UCSD-AML1 (cell line): Measurements from ENCODE around the gene ERMARD.

Experiments
- DNase-seq: peaks from one replicate; lab custom pipeline; 2025; ENCODE audit not compliant: unreplicated experiment; lab: John Stamatoyannopoulos, UW

Gene ERMARD

DNA sequence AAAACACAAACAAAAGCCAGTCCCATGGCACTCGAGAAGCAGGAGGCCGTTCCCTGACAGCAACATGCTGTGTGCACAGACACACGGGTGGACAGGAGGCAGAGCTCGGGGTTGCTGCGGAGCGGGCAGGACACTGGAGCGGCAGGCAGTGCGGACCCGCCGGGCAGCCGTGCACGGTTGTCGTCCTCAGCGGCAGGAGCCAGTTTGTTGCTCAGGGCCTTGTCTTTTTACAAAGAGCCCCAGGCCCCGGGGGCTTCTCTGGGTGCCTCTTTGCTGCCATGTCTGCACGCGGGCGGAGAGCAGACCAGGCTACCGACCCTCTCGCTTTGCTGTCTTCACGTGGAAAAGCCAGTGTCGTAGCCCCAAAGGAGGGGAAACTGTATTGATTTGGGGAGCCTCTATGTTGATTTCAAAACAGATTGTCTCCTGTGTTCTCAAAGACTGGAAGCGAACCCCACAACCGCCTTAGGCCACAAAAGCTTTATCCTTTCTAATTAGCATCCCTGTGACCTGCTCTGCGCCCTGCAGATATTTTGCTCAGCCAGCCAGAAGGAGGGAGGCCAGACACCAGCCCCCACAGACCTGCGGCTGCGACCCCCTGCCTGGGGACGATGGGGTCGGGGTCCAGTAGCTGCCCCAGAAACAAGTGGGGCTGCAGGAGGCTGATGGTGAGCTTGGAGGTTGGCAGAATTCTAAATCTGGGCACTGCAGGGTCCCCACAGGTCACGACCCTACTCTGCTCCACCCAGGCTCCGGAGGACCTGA lies 50.2 kb downstream of the ERMARD start:
- no peak for DNase-seq

DNA sequence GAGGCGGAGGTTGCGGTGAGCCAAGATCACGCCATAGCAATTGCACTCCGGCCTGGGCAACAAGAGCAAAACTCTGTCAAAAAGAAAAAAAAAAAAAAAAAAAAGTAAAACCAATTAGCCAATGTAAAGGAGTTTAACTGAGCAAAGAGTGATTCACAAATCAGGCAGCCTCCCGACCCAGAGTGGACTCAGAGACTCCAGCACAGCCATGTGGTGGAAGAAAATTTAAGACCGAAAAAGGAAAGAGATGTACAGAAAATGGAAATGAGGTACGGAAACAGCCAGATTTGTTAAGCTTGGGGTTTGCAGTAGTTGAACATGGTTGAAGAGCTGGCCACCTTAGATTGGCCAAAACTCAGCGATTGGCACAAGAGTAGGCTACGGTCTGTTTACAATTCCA lies 51.4 kb downstream of the ERMARD start:
- DNase-seq, result no peak

DNA sequence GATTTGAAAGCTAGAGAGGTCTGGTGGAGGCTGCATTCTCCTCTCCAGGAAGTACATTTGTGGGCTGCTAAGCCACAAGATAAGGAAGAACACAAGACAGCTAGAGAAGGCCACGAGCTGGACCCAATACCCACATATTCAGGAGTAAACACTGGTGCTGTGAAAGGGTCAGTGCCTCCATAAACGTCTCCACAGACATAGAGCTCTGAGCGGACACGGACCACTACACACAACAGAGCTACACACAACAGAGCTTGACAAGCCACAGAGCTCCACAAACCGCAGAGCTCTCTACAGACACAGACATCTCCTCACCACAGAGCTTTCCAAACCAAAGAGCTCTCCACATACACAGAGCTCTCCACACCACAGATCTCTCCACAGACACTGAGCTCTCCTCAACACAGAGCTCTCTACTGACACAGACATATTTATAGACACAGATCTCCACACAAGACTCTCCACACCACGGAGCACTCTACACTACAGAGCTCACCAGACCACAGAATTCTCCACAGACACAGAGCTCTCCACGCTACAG lies 51.9 kb downstream of the ERMARD start:
- DNase-seq, result peak; percentile 33

DNA sequence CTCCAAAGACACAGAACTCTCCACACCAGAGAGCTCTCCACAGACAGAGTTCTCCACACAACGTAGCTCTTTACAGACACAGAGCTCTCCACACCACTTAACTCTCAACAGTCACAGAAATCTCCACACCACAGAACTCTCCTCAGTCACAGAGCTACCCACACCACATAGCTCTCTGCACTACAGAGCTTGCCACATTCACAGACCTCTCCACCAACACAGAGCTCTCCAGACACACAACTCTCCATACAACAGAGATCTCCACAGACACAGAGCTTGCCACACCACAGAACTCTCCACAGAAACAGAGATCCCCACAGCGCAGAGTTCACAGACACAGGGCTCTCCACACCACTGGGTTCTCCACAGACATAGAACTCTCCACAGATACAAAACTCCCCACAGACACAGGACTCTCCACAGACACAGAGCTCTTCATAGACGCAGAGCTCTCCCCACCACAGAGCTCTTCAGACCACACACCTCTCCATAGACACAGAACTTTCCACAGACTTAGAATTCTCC lies 52.5 kb downstream of the ERMARD start:
- no peak for DNase-seq

DNA sequence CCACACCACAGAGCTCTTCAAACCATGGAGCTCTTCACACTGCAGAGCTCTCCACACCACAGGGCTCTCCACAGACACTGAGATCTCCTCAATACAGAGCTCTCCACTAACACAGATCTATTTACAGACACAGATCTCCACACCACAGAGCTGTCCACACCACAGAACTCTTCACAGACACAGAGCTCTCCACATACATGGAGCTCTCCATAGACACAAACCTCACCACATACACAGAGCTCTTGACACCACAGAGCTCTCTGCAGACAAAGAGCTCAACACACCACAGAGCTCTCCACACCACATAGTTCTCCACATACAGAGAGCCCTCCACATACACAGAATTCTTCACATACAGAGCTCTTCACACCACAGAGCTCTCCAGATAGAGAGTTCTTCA lies 53.0 kb downstream of the ERMARD start:
- DNase-seq, result no peak

DNA sequence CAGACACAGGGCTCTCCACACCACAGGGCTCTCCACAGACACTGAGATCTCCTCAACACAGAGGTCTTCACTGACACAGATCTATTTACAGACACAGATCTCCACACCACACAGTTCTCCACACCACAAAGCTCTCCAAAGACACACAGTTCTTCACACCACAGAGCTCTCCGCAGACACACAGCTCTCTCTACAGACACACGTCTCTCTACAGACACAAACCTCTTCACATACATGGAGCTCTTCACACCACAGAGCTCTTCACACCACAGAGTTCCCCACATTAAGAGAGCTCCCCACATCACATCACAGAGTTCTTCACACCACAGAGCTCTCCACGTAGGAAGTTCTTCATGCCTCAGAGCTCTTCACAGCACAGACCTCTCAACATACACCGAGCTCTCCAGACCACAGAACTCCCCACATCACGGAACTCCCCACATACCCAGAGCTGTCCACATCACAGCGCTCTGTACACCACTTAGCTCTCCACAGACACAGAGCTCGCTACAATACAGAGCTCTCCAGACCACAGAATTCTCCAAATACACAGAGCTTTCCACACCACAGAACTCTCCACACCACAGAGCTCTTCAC lies 53.9 kb downstream of the ERMARD start:
- no peak for DNase-seq

DNA sequence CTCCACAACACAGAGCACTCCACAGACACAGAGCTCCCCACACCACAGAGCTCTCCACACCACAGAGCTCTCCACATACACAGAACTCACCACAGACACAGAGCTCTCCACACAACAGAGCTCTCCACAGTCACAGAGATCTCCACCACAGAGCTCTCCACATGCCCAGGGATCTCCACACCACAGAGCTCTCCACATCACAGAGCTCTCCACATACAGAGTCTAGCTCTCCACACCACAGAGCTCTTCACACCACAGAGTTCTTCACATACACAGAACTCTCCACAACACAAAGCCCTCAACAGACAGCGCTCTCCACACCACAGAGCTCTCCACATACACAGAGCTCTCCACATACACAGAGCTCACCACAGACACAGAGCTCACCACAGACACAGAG lies 55.3 kb downstream of the ERMARD start:
- no peak for DNase-seq

DNA sequence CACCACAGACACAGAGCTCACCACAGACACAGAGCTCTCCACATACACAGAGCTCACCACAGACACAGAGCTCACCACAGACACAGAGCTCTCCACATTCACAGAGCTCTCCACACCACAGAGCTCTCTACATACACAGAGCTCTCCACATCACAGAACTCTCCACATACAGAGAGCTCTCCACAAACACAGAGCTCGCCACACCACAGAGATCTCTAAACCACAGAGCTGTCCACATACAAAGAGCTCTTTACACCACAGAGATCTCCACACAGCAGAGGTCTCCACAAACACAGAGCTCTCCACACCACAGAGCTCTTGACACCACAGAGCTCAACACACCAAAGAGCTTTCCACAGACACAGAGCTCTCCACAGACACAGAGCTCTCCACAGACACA lies 55.8 kb downstream of the ERMARD start:
- DNase-seq, result no peak

DNA sequence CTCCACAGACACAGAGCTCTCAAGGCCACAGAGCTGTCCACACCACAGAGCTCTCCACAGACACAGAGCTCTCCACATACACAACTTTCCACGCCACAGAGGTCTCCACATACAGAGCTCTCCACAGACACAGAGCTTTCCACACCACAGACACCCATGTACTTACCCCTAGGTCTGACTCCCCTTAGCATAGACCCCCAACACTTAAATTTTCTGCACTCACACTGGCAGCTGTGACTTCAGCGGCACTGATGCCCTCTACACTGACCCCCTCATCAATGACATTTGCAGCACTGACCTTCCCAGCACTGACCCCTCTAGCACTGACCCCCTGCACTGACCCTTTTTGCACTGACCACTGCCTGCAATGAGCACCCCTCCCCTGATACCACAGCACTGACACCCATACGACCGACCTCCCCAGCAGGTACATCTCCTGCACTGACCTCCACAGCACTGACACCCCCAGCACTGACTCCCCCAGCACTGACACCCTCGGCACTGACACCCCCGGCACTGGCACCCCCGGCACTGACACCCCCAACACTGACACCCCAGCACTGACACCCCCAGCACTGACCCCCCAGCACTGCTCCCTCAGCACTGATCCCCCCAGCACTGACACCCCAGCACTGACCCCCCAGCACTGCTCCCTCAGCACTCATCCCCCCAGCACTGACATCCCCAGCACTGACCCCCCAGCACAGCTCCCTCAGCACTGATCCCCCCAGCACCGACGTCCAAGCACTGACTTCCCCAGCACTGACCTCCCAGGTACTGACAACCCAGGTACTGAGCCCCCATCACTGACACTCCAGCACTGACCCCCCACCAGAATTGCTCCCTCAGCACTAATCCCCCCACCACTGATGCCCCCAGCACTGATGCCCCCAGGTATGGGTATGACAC lies 56.5 kb downstream of the ERMARD start:
- no peak for DNase-seq

DNA sequence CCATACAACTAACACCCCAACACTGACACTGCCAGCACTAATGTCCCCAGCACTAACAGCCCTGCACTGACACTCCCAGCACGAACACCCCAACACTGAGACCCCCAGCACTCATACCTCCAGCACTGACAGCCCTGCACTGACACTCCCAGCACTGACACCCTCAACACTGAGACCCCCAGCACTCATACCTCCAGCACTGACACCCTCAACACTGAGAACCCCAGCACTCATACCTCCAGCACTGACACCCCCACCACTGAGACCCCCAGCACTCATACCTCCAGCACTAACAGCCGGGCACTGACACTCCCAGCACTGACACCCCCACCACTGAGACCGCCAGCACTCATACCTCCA lies 57.2 kb downstream of the ERMARD start:
- DNase-seq, result no peak

DNA sequence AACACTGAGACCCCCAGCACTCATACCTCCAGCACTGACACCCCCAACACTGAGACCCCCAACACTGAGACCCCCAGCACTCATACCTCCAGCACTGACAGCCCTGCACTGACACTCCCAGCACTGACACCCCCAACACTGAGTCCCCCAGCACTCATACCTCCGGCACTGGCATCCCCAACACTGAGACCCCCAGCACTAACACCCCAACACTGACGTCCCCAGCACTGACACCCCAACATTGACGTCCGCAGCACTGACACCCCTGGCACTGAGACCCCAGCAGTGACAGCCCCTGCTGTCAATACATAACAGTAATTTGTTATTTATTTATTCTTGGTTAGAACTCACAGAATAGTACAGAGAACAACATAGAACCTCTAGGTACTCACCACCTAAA lies 58.0 kb downstream of the ERMARD start:
- no peak for DNase-seq

DNA sequence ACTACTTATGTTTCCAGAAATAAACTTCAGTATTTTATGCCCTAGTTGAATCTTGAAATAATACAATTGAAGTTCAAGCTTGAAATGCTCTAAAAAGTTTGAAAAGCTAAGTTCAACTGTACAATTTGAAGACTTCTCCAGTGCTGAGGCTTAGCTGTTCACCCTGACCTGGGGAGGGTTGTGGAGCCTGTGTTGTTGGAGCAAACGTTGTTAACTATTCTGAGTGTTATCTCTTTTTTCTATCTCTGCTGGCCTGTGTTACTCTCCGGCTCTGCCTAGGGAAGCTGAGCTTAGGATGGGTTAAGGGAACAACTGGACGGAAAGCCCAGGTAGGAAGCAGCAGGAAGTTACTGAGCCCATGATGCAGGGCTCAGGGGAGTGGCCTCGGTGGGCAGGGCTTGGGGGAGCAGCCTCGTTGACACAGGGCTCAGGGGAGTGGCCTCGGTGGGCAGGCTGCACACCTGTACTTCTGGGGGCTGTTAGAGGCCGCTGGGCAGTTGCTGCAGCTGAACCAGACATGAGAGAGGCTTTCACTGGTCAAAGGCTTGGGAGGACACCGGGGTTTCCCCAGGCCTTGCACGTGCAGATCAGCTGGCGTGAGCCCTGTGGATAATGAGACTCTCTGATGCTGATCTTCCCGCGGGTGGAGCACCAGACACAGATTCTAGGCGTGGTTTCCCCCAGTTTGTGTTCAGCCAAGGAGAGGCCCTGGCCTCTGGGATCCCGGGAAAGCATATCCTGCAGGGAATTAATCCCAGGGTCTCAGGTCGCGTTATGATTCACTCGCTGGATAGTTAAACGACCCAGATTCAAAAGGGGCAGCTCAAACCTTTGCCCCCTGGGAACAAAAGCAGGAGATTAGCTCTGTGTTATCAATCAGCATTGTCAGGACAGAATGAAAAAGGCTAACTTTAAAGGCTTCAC lies 58.9 kb downstream of the ERMARD start:
- DNase-seq, result no peak

DNA sequence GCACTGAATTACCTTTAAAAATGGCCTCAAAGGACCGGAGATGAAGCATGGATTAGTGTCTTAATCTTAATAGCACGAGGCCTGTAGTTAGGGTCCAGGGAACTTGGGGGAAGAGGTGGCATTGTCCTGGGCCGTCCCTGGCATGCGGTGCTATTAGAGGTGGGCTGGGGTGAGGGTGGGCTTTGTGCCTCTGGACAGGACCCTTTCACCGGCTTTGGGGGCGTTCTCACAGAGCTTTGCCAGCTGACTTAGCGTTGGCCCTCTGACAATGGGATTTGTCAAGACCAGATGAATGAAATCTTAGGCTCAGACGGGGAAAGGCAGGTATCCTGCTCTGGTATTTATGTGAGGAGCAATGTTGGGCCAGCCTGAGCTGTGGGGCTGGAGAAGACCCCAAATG lies 59.6 kb downstream of the ERMARD start:
- DNase-seq, result no peak

DNA sequence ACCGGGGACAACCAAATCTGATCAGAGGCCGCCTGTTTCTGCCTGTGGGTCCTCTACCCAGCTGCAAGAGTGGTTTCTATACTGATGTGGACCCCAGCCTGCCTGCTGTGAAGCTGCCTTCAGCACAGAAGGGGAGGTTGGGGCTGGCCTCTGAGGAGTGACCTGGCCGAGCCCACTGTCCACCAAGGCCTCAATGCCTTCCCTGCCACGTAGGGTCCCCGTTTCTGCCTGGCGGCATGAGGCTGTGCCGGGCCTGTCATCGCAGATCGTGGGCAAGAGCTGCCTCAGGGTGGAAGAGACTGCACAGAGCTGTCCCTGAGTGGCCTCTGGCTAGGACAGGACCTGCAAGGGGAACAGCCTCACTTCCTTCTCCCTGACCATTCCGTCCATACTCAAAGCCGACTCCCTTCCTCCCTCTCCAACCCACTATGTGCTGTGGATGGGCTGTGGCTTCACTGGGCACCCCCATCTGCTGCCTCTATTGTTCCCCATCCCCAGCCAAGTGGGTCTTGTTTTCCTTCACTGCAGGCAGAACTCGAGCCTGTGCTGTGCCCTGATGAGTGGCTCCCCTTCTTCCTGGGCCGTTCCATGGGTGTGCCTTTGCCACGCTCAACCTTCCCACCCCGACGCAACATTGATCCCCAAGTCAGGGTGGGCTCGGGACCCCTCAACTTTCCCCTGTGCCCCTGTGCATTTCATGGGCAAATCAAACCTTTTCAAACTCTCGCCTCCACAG lies 60.3 kb downstream of the ERMARD start:
- no peak for DNase-seq

DNA sequence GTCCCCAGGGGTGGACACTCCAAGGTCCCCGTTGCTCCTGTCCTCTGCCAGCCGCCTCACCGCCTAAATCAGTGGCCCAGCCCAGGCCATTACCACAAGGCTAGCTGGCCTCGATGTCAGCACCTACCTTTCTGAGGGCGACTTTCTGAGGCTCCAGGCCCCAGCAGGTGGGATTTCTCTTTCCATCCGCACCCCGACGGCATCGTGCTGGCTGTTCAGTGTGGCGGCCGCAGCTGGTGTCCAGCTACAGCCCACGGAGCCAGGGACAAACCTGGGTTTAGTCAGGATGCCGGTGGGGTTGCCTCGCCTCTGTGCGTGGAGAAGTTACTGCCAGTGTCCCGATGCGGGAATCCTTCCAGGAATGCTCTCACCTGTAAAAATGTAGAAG lies 60.8 kb downstream of the ERMARD start:
- DNase-seq, result no peak

DNA sequence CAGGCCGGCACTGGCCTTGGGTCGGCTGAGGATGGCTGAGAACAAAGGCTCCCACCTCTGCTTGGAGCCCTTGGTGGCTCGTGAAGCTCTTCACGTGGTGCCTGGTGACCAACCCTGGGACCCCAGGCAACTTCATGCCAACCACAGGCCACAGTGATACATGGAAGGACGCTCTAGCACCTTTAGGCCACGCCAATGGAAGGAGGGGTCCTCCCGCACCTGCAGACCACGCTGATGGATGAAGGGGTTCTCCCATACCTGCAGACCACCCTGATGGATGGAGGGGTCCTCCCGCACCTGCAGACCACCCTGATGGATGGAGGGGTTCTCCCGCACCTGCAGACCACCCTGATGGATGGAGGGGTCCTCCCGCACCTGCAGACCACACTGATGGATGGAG lies 62.5 kb downstream of the ERMARD start:
- no peak for DNase-seq

DNA sequence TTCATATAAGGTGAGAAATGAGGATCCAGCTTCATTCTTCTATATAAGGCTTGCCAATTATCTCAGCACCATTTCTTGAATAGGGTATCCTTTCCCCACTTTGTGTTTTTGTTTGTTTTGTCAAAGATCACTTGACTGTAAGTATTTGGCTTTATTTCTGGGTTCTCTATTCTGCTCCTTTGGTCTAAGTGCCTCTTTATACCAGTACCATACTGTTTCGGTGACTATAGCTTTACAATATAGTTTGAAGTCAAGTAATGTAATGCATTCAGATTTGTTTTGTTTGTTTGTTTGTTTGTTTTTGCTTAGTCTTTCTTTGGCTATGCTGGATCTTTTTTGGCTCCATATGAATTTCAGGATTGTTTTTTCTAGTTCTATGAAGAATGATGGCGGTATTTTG lies 64.6 kb downstream of the ERMARD start:
- DNase-seq, result no peak

DNA sequence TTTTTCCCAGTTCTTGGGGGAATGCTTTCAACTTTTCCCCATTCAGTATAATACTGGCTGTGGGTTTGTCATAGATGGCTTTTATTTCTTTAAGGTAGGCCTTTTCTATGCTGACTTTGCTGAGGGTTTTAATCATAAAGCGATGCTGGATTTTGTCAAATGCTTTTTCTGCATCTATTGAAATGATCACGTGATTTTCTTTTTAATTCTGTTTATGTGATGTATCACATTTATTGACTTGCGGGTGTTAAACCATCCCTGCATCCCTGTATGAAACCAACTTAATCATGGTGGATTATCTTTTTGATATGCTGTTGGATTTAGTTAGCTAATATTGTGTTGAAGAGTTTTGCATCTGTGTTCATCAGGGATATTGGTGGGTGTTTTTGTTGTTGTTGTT lies 65.6 kb downstream of the ERMARD start:
- DNase-seq, result no peak

DNA sequence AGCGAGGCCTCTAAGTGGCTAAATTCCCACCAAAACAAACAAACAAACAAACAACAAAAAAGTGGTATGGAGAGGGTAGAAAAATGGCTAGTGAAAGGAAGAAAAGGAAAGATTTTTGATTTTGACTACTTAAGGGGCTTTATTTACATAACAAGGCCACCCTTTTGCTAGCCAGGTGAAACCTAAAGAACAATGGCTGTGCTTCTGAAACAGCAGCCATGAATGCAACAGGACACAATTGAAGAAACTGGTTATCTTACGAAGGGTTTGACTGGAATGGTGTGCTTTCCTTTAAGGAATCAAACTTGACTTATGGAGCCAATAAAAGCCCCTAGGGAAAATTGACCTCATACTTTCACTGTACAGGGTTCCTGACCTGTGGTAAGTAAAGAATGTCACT lies 68.9 kb downstream of the ERMARD start:
- DNase-seq, result no peak

DNA sequence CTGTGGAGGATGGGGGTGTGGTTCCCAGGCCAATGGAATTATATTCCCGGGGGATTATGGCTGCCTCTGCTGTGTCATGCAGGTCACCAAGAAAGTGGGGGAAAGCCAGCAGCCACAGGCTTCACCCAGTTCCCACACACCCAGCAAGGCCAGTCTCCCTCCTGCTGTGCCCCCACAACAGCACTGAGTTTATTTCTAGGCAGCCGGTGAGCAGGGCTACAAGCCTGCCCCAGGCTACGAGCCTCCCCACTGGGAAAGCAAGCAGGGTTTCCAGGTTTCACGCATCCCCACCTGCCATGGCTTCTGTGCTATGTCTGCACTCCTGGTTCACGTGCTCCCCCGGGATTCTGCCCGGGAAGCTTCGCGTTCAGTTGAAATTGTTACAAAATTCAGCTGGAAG lies 72.6 kb downstream of the ERMARD start:
- DNase-seq, result no peak
